Psoas muscle (tissue), 8 donors: ENCODE results near the gene BRD9. TPM values are rescaled to one million over a fixed set of nuclear protein-coding genes. Genes with fewer than 3 reads are reported as not detected.
"Not testable (repeated sequence)": the region's sequence is repeated elsewhere in the genome, so short reads cannot be mapped to it uniquely, and the experiment has no call there.

ENCODE experiments used
- ATAC-seq, 4 donors: fragments of 200-7000 bp; cut with Tn5 transposase; one replicate each; pipeline ENCODE4 v1.9.1; 2020; ENCODE audit warnings: moderate library complexity in 3 of 4, mild to moderate bottlenecking in 2 of 4
- DNase-seq, 2 donors: peaks; one replicate each; pipeline ENCODE4 v3.0.0-alpha.2; 2020
- H3K27ac ChIP-seq: fragments of 200-600 bp; one replicate; pipeline ENCODE4 v1.8.0; 2022
- H3K27me3 ChIP-seq, 3 donors: fragments of 200-600 bp in 1 of 3; one replicate each; pipeline versions ENCODE4 v1.6.1 to v1.8.0; 2013 to 2022; ENCODE audit warnings: low read length in 2 of 3, mild to moderate bottlenecking in 2 of 3, moderate library complexity in 1 of 3; ENCODE audit not compliant: insufficient read depth in 3 of 3
- H3K36me3 ChIP-seq, 2 donors: fragments of 200-600 bp in 1 of 2; one replicate each; pipeline versions ENCODE4 v1.6.1 to v1.8.0; 2013 to 2022; ENCODE audit warnings: low read depth in 1 of 2, mild to moderate bottlenecking in 1 of 2, moderate library complexity in 1 of 2; ENCODE audit not compliant: insufficient read depth in 1 of 2
- H3K4me1 ChIP-seq: fragments of 200-600 bp; one replicate; pipeline ENCODE4 v1.8.0; 2022
- H3K4me3 ChIP-seq: fragments of 200-600 bp; one replicate; pipeline ENCODE4 v1.8.0; 2022; ENCODE audit warnings: mild to moderate bottlenecking
- H3K9me3 ChIP-seq: fragments of 200-600 bp; one replicate; pipeline ENCODE4 v1.8.0; 2022
- WGBS, 3 donors: extraction: QIAGEN DNeasy Blood & Tissue Kit; methylation state at CpG; one replicate each; pipeline versions ENCODE4 v1.1.6 to v1.1.7; 2013; 5-methylcytosine and 5-hydroxymethylcytosine counted together
- intact Hi-C, 2 donors: fragments of 100-400 bp; cut with DNase I; formaldehyde crosslinking; loops; one replicate each; pipeline versions ENCODE4 v1.11.0 to v1.14.2; 2022
- polyA plus RNA-seq, 3 donors: library from polyadenylated mRNA; stranded (reverse); fragments of 200-250 nt; gene quantifications; one replicate each; pipeline ENCODE4 v1.2.3, GENCODE V29; 2013
- total RNA-seq, 4 donors: library from RNA; stranded (reverse); fragmentation: NEBNext Ultra II Directional in 2 of 4; extraction: Animal tissue kit (Norgen Biotek cat#: 25700) in 2 of 4; gene quantifications; one replicate each; pipeline versions ENCODE4 v1.2.1 to v1.2.4, GENCODE V29; 2021 to 2023
- TF ChIP-seq, protein P1 (sequence below): fragments of 200-600 bp; IDR thresholded peaks from one replicate; pipeline ENCODE4 v1.8.0; 2022; ENCODE audit warnings: antibody characterized with exemption
- donor health status: healthy with polysubstance abuse.
- donor health status: DM: no; HTN: no; CAD: no; lungs with moderate emphysema.
- donor health status: Bipolar disorder and iron deficiency.
- donor health status: healthy.
- donor health status: DM: yes; HTN: yes; CAD: no.
- donor health status: DM: no; HTN: no; CAD: no.
- donor health status: DM: no; HTN: no; CAD: no.
- donor health status: DM: yes; HTN: yes; CAD: no.

Gene BRD9
- total and polyA plus RNA-seq, 7 donors, result 18.7 to 28.0 (median 22.6) TPM

GRCh38 chr5:855771-856530, 36.6 kb downstream of the BRD9 start:
- 65 to 74% (median 69%) methylated on average over 21 of the region's 21 CpGs for WGBS, 3 donors
- H3K27me3 ChIP-seq, result peaks cover 0 to 14% (median 13%) of the 10 kb centered on the region in 3 donors
- no peaks in the 10 kb centered on the region for H3K36me3 ChIP-seq
- no peak overlapping the region for H3K27ac ChIP-seq
- H3K4me1 ChIP-seq, result no peaks in the 10 kb centered on the region
- DNase-seq, result peak in 1 of 2 donors; percentile 9
- intact Hi-C loops, result no loop called here
- H3K4me3 ChIP-seq, result no peak overlapping the region
- TF ChIP-seq, protein P1, sequence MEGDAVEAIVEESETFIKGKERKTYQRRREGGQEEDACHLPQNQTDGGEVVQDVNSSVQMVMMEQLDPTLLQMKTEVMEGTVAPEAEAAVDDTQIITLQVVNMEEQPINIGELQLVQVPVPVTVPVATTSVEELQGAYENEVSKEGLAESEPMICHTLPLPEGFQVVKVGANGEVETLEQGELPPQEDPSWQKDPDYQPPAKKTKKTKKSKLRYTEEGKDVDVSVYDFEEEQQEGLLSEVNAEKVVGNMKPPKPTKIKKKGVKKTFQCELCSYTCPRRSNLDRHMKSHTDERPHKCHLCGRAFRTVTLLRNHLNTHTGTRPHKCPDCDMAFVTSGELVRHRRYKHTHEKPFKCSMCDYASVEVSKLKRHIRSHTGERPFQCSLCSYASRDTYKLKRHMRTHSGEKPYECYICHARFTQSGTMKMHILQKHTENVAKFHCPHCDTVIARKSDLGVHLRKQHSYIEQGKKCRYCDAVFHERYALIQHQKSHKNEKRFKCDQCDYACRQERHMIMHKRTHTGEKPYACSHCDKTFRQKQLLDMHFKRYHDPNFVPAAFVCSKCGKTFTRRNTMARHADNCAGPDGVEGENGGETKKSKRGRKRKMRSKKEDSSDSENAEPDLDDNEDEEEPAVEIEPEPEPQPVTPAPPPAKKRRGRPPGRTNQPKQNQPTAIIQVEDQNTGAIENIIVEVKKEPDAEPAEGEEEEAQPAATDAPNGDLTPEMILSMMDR, result no peak
- peak in 2 of 4 donors; percentile 28 to 37 for ATAC-seq
- H3K9me3 ChIP-seq, result no peaks in the 10 kb centered on the region

- no peak overlapping the region for H3K27ac ChIP-seq
- H3K36me3 ChIP-seq, result no peaks in the 10 kb centered on the region
- DNase-seq, result peak; percentile 5 to 38
- peaks cover 0 to 22% (median 13%) of the 10 kb centered on the region in 3 donors for H3K27me3 ChIP-seq
- intact Hi-C loops, result no loop called here
- ATAC-seq, result no peak
- TF ChIP-seq, protein P1, result no peak
- no peaks in the 10 kb centered on the region for H3K4me1 ChIP-seq
- no peak overlapping the region for H3K4me3 ChIP-seq
- 77 to 86% (median 84%) methylated on average over 30 to 32 of the region's 32 CpGs for WGBS, 3 donors
- H3K9me3 ChIP-seq, result no peaks in the 10 kb centered on the region
Observed at GRCh38 chr5:854966-855743, 37.4 kb downstream of the BRD9 start.

GRCh38 chr5:854217-854616, 38.4 kb downstream of the BRD9 start:
- whole genome bisulfite sequencing, 3 donors, result 65 to 76% (median 70%) methylated on average over 13 of the region's 13 CpGs

GRCh38 chr5:853416-854090, 39.0 kb downstream of the BRD9 start:
- H3K27ac ChIP-seq, intact Hi-C loops, H3K9me3 ChIP-seq, ATAC-seq, H3K4me3 ChIP-seq, H3K4me1 ChIP-seq, H3K36me3 ChIP-seq: not testable (repeated sequence)
- DNase-seq, result peak in 1 of 2 donors; percentile 28
- H3K27me3 ChIP-seq, result peaks cover 0 to 31% (median 18%) of the 10 kb centered on the region in 3 donors
- 77 to 84% (median 81%) methylated on average over 16 to 18 of the region's 18 CpGs for WGBS, 3 donors

More at GRCh38 chr5:854217-854616, 38.4 kb downstream of the BRD9 start:
- no peak overlapping the region for H3K27ac ChIP-seq
- H3K36me3 ChIP-seq, result no peaks in the 10 kb centered on the region
- TF ChIP-seq, protein P1, result no peak
- peaks cover 0 to 31% (median 18%) of the 10 kb centered on the region in 3 donors for H3K27me3 ChIP-seq
- DNase-seq (no peak), ATAC-seq (no peak)
- no peak overlapping the region for H3K4me3 ChIP-seq
- no peaks in the 10 kb centered on the region for H3K4me1 ChIP-seq
- intact Hi-C loops, result no loop called here
- H3K9me3 ChIP-seq, result no peaks in the 10 kb centered on the region
